CD4-positive, alpha-beta T cell treated with Interleukin-12 subunit alpha and Interleukin-12 subunit beta, for 1 hour (primary cell): ENCODE measurements around the gene DLD.
"Not testable (repeated sequence)": the region's sequence is repeated elsewhere in the genome, so short reads cannot be mapped to it uniquely, and the experiment has no call there.

Experiments
- DNase-seq: peaks from one replicate; pipeline ENCODE4 v3.0.0-alpha.2; 2020

Gene DLD

DNA sequence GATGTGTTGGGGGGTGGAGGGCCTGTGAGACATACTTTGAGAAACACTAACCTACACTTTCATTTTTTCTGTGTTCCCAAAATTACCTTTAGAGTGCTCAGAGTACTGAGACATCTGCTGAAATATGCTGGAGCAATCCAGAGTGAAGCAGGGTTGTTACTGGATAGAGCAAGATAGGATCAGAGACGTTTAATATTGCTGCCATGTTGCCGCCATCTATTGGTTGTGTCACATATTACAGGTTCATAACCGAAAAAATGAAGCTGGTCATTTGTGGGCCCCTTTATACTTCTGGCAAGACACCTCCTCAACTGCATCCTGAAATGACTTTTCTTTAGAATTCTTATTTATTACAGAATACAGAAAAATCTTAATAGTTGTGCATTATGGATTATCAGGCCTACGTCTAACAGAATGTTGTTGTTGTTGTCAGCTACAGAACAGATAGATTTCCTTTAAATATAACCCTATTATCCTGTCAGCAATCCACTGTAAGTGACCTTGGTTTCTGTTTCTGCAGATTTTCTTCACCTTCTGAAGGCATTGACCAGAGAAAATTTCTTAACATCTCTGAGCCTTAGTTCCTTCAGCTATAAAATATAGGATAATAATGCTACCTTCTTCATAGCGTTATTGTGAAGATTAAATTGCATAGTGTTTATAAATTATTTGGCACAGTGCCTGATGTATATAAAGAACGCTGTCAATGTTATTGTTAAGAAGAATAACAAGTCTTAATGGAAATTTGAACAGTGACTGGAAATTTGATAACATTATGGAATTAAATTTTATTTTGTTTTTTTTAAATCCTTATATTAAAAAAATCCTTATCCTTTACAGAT is 16.2 kb upstream of the DLD start:
- DNase-seq, result peak; percentile 68

DNA sequence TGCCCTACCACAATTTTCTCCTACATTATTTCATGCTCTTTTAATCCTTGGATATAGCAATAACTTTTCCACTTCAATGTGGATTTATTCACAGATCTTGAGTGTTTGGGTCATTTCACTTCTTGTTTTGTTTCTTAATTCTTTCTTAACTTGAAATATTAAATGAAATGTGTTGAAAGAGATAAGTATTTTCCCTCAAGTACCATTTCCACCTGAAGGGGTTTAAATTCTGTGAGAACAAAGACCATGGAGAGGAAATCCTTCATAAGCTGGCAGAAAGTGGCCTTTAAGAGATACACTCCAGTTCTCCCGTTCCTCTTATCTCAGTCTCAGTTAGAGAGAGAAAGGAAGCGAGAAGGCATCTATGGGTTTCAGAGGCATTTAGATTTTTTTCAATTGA is 14.1 kb upstream of the DLD start:
- no peak for DNase-seq

DNA sequence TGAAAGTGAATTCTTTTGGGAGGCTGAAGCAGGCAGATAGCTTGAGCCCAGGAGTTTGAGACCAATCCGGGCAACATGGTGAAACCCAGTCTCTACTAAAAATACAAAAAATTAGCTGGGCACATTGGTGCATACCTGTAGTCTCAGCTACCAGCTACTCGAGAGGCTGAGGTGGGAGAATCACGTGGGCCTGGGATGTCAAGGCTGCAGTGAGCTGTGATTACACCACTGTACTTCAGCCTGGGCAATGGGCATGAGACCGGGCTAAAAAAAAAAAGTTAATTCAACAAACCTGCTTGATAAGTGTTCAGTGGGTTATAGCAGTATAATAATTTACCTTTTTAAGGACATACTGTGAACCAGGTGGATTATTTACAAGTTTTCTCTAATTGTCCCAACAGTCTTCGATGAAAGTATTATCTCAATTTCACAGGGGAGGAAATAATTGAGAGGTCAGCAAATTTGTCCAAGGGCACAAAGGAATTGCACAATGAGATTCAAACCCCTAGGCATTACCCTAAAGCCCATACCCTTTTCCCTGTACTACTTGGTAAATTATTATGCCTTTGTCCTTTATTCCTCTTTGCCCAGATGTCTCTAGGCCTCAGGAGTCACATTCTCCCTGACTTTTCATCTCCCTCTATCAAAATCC is 13.1 kb upstream of the DLD start:
- no peak for DNase-seq

DNA sequence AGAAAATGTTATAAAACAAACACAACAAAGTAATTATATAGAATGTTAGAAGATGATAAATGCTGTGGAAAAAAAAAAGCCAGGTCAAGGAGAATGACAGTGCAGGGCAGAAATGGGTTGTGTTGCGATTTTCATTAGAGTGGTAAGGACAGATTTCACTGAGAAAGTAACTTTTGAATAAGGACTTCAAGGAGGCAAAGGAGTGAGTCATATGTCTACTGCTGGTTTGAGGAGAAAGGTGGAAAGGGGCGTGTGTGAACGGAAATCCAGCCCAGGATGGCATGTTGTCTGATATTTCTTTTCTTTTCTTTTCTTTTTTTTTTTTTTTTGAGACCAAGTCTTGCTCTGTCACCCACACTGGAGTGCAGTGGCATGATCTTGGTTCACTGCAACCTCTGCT is 12.3 kb upstream of the DLD start:
- DNase-seq, result no peak

DNA sequence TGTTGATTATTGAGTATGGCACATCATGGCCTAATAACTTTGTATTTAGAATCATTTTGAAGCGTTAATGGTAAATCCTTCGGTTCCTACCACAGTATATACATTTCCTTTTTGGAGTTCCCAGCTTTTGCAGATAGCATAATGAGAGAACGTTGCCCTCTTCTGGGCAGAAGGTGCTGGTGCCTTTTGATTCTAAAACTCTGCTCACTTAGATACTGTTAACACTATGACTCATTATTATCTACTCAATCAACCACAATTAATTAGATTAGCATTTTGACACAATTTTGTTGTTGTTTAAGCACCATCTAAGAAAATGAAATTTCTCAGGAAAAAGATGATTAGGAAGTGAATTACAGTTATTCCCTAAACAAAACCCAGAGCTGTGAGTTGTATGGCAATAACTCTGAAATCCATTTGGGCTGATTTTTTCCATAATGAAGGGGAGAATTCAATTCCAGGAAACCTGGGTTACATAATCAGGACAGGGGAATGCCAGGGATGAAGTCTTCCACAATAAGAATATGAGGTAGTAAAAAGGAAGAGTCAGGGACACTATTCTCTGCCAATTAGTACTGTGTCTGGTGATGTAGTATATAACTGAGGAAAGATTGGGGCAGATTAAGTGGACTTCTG is 11.5 kb upstream of the DLD start:
- peak; percentile 66 for DNase-seq

DNA sequence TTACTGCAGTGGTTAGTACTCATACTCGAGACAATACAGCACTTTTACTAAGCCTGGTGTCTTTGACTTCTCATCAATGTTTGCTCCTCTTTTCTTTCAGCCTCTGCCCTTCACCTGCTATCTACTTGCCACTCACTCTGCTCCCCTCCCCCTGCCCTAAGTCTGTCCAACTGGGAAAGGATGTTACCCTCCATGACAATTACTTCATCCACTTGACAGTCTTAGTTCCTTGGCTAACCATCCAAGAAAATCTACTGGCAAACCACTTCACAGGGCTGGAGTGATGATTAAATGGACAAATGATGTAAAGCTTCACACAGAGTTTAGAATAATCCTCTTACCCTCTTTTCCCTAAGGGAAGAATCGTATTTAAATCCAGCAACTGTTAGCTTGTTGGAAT is 8.2 kb upstream of the DLD start:
- DNase-seq, result no peak

DNA sequence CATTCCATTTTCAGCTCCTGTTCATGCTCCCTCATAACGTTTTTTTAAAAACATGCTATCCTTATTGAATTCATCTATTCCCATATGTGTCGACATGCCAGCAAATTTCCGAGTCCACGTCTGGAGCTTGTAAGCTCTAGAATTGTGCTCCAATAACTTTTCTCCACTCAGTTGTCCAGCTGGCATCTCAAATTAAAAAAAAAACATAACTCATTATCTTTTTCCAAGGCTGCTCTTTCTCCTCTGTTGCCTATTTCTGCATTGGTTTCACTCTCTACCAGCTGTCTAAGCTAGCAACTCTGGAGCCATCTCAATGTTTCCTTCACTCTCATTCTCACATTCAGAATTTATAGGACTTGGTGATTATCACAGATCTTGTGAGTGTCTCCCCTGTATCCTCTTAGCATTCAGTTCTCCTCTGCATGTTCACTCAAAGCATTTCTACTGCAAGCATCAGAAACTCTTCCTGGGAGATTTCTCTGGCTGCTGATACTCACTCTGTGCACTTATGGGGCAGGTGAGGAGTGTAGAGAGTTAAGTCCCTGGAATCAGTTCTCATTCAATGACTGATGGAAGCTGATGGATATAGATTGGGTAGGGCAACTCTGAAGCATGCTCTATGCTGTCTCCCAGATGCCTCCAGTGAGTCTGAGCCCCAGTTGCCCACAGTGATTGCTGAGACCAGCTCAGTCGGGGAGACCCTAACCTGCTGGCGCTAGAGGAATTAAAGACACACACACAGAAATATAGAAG is 6.7 kb upstream of the DLD start:
- DNase-seq, result no peak

DNA sequence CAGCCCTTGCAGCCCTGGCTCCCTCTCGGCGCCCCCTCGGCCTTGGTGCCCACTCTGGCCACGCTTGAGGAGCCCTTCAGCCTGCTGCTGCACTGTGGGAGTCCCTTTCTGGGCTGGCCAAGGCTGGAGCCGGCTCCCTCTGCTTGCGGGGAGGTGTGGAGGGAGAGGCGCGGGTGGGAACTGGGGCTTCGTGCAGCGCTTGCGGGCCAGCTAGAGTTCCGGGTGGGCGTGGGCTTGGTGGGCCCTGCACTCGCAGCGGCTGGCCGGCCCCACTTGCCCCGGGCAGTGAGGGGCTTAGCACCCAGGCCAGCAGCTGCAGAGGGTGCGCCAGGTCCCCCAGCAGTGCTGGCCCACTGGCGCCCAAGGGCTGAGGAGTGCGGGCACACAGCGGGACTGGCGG is 3.2 kb upstream of the DLD start:
- DNase-seq, result not testable (repeated sequence)

DNA sequence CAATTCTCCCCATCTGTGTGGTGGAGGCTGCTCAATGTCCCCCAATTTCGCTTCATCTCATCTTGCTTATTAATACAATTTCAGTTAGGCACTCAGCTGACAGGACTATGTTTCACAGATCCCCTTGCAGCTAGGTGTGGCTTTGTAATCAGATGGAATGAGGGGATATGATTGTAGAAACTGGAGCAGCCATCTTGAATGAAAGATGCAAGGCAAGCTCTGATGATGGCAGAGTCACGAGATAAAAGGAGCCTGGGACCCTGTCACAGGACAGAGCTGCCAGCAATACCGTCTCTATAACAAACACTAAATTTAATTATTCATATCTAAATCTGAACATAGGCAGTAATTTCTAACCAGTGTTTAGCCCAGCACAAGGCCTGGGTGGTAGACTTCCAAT is 991 bp upstream of the DLD start:
- DNase-seq, result no peak

DNA sequence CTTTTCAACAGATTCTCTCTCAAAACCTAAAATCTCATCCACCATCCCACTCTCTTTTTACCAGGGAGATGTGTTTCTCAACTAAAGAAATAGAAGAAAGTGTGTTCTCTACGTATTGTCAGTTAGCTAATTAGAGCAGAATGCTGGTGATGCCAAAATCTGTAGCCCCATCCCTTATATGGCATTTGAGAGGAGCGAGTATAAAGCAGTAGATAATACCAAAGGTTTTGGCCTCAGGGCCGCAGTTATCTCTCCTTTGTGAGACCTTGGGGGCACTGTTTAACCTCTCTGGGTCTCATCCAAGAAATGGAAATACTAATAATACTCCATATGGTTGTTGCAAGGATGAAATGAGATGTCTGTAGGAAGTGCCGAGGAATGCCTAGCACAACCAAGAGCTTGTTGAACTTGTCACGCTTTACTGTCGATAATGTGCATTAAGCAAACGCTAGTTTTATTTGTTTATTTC is 456 bp upstream of the DLD start:
- peak; percentile 32 for DNase-seq

DNA sequence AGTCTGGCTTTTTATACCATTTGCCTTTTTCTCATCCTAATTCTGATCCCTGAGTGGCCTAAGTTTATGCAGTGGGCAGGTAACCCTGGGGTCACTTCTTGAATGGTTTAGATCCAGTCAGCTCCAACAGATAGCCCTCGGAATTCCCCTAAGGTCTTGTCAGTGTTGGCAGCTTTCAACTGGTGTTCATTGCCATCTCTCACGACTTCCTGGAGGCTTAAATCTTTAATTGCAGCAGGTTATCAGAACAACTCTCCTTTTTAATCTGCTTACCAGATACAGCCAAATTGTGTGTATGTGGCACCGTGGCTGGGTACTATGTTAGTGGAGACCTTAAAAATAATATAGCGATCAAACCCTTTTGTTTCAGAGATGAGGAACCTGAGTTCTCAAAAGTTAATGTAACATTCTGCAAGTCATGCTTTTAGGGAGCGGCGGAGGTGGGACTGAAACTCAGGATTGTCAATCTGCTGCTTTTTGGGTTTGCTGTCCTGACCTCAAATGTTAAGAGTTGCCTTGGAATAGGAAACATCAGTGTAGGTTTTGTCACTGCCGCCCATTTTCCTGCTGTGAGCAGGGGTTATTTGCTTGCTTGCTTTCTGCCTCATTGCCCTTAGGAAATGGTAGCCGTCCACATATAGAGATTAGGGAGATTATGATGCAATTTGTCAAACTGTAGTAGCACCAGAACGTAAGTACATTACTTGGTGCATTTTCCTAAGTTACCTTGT is 818 bp downstream of the DLD start:
- DNase-seq, result peak; percentile 53

DNA sequence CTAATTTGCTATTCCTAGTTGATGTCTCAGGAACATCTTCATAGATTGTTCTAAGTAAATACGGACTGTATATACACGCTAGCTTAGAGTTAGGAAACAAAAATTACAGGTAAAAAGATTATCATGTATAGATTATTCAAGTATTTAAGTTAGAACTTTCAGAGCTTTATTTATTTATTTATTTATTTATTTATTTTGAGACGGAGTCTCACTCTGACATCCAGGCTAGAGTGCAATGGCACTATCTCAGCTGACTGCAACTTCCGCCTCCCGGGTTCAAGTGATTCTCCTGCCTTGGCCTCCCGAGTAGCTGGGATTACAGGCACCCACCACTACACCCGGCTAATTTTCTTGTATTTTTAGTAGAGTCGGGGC is 1.4 kb downstream of the DLD start:
- DNase-seq, result not testable (repeated sequence)

DNA sequence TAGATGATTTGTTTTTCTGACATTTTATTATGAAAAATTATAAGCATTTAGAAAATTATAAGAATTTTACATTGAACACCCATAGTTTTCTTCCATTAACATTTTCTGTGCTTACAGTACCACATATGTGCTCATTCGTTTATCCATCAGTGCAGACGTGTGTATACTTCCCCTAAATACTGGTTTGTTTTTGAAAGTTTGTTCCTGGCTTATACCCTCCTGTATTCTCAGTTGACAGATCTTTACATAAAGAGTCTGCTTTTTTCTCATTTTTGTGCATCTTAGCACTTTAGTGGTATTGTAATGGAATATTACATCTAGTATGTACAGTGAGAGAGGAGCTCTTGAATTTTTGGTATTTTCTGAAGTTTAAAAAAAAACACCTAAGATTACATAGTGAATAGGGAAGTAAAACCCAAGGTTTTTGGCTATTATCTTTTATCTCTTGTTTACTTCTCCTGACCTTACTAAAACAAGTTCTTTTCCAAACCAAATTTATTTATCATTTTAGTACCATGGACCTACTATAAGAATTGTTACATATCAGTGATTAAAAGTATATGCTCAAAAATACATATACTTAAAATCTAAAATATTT is 8.1 kb downstream of the DLD start:
- DNase-seq, result no peak

DNA sequence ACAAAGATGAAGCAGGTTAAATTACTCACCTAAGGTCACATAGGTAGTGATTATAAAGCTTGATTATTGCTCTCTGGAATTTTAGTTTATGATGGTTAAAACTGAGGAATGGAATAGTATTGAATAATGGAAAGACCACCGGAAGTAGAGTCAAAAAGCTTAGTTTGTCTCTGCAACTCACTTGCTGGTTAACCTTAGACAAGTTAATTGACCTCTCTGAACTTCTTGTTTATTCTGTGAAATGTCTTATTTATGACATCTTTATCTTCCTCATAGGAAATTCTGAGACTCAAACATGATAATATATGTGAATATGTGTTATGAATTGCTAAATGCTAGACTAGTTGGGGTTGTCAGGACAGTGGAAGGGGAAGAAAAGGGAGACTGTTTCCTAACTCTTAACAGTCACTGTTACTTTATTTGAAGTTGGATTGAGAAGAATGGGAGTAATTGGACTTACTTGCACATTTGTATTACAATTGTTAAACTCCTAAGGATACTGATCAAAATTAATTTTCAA is 9.6 kb downstream of the DLD start:
- no peak for DNase-seq

DNA sequence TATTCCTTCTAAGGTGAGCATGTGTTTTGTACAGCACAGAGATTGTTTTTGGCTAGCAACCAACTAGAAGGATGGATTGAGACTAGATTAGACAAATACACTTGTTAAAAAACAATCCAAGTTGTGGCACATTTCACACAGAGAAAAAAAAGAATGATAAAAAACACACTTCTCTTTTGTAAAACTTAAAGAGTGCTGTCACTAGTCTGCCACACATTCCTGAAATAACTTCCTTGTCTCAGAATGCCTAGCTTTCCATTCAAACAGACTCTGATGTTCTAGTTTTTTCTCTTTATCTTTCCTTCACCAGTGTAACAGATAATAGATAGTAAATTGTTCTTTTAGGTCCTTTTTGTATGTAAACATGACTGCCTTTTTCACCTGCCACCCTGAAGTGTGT is 11.4 kb downstream of the DLD start:
- DNase-seq, result no peak

DNA sequence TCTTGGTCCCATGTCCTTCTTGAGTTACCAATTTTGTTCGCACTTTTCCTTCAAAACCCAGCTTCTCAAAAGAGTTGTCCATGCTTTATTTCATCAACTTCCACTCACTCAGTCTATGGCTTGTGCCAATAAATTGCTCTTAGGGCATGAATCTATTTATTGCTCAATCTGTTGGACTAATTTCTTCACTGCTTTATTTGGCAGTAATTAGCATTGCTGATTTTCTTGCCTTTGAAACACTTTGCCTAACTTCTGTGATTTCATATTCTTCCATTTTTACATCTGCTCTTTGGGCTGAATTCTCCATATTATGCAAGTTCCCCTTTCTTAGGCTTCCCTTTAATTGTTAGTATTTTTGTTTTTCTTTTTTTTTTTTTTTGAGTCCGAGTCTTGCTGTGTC is 16.8 kb downstream of the DLD start:
- DNase-seq, result no peak

DNA sequence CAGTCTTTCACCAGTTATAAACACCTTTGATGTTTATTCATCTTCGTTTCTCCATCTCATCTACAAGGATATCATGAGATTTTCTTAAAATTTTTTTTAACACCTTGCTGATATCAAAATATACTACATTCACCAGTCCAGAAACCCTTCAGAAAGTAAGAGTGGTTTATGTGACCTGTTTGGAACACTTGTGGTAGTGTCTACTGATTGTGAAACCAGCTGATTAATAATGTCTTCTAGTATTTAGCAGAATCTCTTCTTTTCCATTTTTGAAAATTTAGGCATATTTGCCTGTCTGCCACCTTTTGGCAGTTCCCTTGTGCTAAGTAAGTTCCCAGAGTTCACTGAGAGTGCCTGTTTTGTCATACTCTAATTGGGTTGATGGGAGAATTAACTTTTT is 18.5 kb downstream of the DLD start:
- DNase-seq, result no peak

DNA sequence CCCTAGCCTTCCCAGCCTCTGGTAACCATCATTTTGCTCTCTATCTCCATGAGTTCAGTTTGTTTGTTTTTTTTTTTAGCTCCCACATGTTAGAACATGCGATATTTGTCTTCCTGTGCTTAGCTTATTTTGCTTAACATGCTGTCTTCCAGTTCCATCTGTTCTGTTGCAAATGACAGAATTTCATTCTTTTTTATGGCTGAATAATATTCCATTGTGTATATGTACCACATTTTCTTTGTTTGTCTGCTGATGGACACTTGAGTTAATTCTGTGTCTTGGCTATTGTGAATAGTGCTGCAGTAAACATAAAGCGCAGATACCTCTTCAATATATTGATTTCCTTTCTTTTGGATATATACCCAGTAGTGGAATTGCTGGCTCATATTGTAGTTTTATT is 21.0 kb downstream of the DLD start:
- no peak for DNase-seq

DNA sequence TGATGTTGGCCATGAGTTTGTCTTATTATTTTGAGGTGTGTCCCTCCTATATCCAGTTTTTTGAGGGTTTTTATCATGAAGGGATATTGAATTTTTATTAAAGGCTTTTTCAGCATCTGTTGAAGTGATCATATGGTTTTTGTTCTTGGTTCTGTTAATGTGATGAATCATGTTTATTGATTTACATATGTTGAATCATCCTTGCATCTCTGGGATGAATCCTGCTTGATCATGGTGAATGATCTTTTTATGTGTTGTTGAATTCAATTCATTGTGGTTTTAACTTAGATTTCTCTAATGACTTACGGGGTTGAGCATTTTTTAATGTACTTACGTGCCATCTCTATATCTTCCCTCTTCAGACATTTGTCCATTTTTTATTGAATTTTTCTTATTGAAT is 22.9 kb downstream of the DLD start:
- DNase-seq, result no peak

DNA sequence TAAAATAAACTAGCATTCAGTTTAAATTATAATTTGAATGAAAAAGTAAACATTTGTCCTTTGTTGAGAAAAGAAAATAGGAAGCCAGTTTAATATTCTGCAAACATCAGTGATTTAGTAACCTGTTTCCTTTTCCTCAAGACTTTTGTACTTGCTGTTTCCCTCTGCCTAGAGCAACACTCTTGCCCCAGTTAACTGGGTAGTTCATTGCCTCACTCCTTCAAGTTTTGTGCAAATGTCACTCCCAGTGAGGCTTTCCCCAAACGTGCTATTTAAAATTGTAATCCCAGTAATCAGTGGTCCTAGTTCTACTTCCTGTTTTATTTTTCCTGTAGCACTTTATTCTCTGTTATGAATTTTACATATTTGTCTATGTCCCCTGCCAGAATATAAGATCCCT is 23.8 kb downstream of the DLD start:
- no peak for DNase-seq

DNA sequence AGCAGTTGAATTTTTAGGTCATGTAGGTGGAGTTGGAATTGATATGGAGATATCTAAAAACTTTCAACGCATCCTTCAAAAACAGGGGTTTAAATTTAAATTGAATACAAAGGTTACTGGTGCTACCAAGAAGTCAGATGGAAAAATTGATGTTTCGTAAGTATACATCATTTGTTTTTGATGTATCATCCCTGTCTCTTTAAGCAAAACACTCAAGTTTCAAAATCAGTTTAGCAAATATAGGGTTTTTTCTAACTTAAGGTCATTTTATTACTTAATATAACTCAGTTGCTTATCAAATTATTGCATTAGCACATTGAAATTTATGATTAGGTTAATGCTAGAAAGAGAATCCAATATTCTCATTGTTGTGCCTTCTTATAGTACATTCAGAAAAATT is 24.6 kb downstream of the DLD start:
- DNase-seq, result no peak
